Right lobe of liver (tissue), 6 donors: ENCODE data around the gene TIMM44. TPM values are rescaled to one million over a fixed set of nuclear protein-coding genes. Genes with fewer than 3 reads are reported as not detected.

Experiments
- ATAC-seq, 4 donors: fragments of 200-7000 bp; cut with Tn5 transposase; one replicate each; pipeline ENCODE4 v1.9.1; 2020; ENCODE audit warnings: mild to moderate bottlenecking in 4 of 4, moderate library complexity in 4 of 4
- DNase-seq, 3 donors: peaks; one replicate each; pipeline ENCODE4 v3.0.0-alpha.2; 2020
- H3K27ac ChIP-seq, 3 donors: fragments of 200-600 bp; one replicate each; pipeline ENCODE4 v1.8.0; 2022
- H3K27me3 ChIP-seq, 2 donors: fragments of 200-600 bp; one replicate each; pipeline ENCODE4 v1.8.0; 2022
- H3K36me3 ChIP-seq, 4 donors: fragments of 200-600 bp; sonication (generic) in 1 of 4; one replicate each; pipeline versions ENCODE4 v1.5.1 to v1.8.0; 2017 to 2022; ENCODE audit warnings: control low read depth in 1 of 4
- H3K4me1 ChIP-seq, 4 donors: fragments of 200-600 bp; sonication (generic) in 1 of 4; one replicate each; pipeline versions ENCODE4 v1.5.1 to v1.8.0; 2017 to 2022; ENCODE audit warnings: control low read depth in 1 of 4
- H3K4me3 ChIP-seq, 3 donors: fragments of 200-600 bp; one replicate each; pipeline ENCODE4 v1.8.0; 2022
- H3K9me3 ChIP-seq, 4 donors: fragments of 200-600 bp; sonication (generic) in 1 of 4; one replicate each; pipeline versions ENCODE4 v1.5.1 to v1.8.0; 2017 to 2022; ENCODE audit warnings: control low read depth in 1 of 4
- CTCF ChIP-seq, 4 donors: fragments of 200-600 bp in 3 of 4; fragments of 450-650 bp in 1 of 4; IDR thresholded peaks; one replicate each; pipeline versions ENCODE4 v1.5.1 to v1.8.0; 2016 to 2022; ENCODE audit warnings: antibody characterized with exemption in 4 of 4, mild to moderate bottlenecking in 2 of 4
- POLR2A ChIP-seq: fragments of 450-650 bp; IDR thresholded peaks from one replicate; pipeline ENCODE4 v1.6.1; 2017; ENCODE audit warnings: antibody characterized with exemption, mild to moderate bottlenecking
- WGBS: methylation state at CpG from one replicate; pipeline ENCODE4 v1.1.6; 2018; ENCODE audit warnings: low coverage, low lambda C conversion rate; ENCODE audit not compliant: insufficient coverage; ENCODE audit errors: missing lambda C conversion rate; 5-methylcytosine and 5-hydroxymethylcytosine counted together
- intact Hi-C, 2 donors: fragments of 100-400 bp; cut with DNase I; formaldehyde crosslinking; loops; one replicate each; pipeline versions ENCODE4 v1.11.2 to v1.14.1; 2022
- long read RNA-seq: library from polyadenylated mRNA; unstranded; transcript quantifications from one replicate; pipeline ENCODE4 v2.0.0, GENCODE V29; 2019
- total RNA-seq, 6 experiments: library from RNA; depleted of rRNA in 2 of 6; stranded (reverse); fragments of >200 nt in 2 of 6; fragmentation: NEBNext Ultra II Directional in 3 of 6; extraction: Animal tissue kit (Norgen Biotek cat#: 25700) in 3 of 6; gene quantifications; one replicate each; pipeline versions ENCODE4 v1.1.0 to v1.2.4, GENCODE V29; 2016 to 2023
- donor health status: DM: no; HTN: yes; CAD: no.
- donor health status: DM: no; HTN: no; CAD: no.
- donor health status: DM: no; HTN: no; CAD: no.
- donor health status: DM: no; HTN: yes; CAD: no.
- donor health status: DM: no; HTN: yes; CAD: no.

TIMM44 gene
- 10 to 100 TPM; 26.1 to 41.7 (median 36.9) TPM for total RNA-seq
- long read RNA-seq, partial matches to known transcripts = 2 of 12 reads
- long read RNA-seq, other reads (novel, unspliced or antisense) = 2 of 12 reads

GRCh38 chr19:7943444-7944176, at the start of gene TIMM44:
TIMM44 (minus strand) TSS chr19:7943666; CDS start chr19:7943651, 15 bp downstream.
- Histone ChIP-seq H3K27ac (peak within 1 kb of the TSS; percentile 89 to 97 (median 93)), H3K4me1 (peaks cover 0 to 13% (median 0%) of the 10 kb centered on the region in 4 donors), H3K4me3 (peak within 1 kb of the TSS; percentile 74 to 94 (median 94)), H3K36me3 (peaks cover 0 to 12% (median 5%) of the 10 kb centered on the region in 4 donors), H3K27me3 (no peaks in the 10 kb centered on the region), H3K9me3 (no peaks in the 10 kb centered on the region)
- TF ChIP-seq POLR2A = peak; percentile 74
- TF ChIP-seq CTCF (IDR thresholded peaks at IDR 0.05) = no peak
- 0% methylated on average over 8 of the region's 56 CpGs for WGBS
- DNase-seq (peak; percentile 99 to 100 (median 99)), ATAC-seq (peak; percentile 95 to 98 (median 96))
- intact Hi-C loops = loop anchor here in 1 of 2 donors (10.0 kb wide), 1 partner anchor 311 kb away; no protein-coding TSS in a partner anchor

- 32% methylated on average over 9 of the region's 10 CpGs for WGBS
- peak overlapping the region in 1 of 3 donors; percentile 61 for H3K27ac ChIP-seq
Measured at GRCh38 chr19:7992575-7992974, 49.1 kb upstream of the TIMM44 start.

DNA sequence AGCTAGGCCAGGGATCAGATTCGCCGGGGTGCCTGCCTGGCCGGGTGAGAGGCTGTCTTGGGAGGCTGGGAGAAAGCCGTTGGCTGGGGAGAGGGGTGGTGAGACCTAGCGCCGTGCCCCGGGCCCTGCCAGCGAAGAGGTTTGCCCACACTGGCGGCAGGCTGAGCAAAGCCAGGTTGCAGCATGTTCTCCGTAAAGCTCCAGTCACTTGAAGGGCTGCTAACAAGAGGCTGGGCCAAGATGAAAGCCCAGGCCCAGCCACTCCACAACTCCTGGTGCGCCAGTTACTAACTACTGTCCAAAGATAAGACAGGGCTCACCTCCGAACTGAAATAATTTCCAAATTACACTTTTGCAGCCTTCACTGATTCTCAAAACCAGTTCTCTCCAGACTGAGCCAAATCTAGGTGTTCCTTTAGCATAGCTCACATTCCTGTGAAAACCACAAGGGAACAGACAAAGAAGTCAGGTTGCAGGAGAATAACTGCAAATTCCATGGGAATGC, 45.7 kb upstream of the TIMM44 start:
- Histone ChIP-seq H3K4me3 (no peak overlapping the region), H3K36me3 (peaks cover 0 to 34% (median 17%) of the 10 kb centered on the region in 4 donors), H3K4me1 (peaks cover 0 to 21% (median 6%) of the 10 kb centered on the region in 4 donors), H3K27me3 (no peaks in the 10 kb centered on the region), H3K27ac (no peak overlapping the region), H3K9me3 (no peaks in the 10 kb centered on the region)
- TF ChIP-seq POLR2A (no peak), CTCF (IDR thresholded peaks at IDR 0.05) (no peak)
- DNase-seq (no peak), ATAC-seq (no peak)
- 56% methylated on average over 1 of the region's 12 CpGs for WGBS
- intact Hi-C loops = no loop called here

More at GRCh38 chr19:7992575-7992974, 49.1 kb upstream of the TIMM44 start:
- DNase-seq (no peak), ATAC-seq (peak in 1 of 4 donors; percentile 43)
- H3K9me3 ChIP-seq = no peaks in the 10 kb centered on the region
- no peaks in the 10 kb centered on the region for H3K27me3 ChIP-seq
- intact Hi-C loops = no loop called here
- no peak overlapping the region for H3K4me3 ChIP-seq
- peaks cover 0 to 30% (median 14%) of the 10 kb centered on the region in 4 donors for H3K36me3 ChIP-seq
- H3K4me1 ChIP-seq = peaks cover 0 to 40% (median 9%) of the 10 kb centered on the region in 4 donors
- TF ChIP-seq CTCF (IDR thresholded peaks at IDR 0.05) (no peak), POLR2A (no peak)

GRCh38 chr19:7988307-7988706, 44.8 kb upstream of the TIMM44 start:
- no peak overlapping the region for H3K27ac ChIP-seq

More at GRCh38 chr19:7988307-7988706, 44.8 kb upstream of the TIMM44 start:
- Histone ChIP-seq H3K4me1 (peaks cover 0 to 13% (median 4%) of the 10 kb centered on the region in 4 donors), H3K9me3 (no peaks in the 10 kb centered on the region), H3K4me3 (no peak overlapping the region), H3K27me3 (no peaks in the 10 kb centered on the region), H3K36me3 (peaks cover 0 to 41% (median 17%) of the 10 kb centered on the region in 4 donors)
- DNase-seq = no peak
- TF ChIP-seq POLR2A (no peak), CTCF (IDR thresholded peaks at IDR 0.05) (no peak)
- intact Hi-C loops = no loop called here
- peak in 1 of 4 donors; percentile 35 for ATAC-seq
- 61% methylated on average over 5 of the region's 5 CpGs for WGBS
